Measurements from ENCODE around the gene RPS16. TPM values are rescaled to one million over a fixed set of nuclear protein-coding genes. Genes with fewer than 3 reads are reported as not detected.

The RPS16 gene
- total and polyA plus RNA-seq, 9 of the 15 experiments (the other 6 are each of a cell fraction or from before 2014, with no cell fraction given) = 82.6 to 3,671 (median 2,204) TPM

DNA sequence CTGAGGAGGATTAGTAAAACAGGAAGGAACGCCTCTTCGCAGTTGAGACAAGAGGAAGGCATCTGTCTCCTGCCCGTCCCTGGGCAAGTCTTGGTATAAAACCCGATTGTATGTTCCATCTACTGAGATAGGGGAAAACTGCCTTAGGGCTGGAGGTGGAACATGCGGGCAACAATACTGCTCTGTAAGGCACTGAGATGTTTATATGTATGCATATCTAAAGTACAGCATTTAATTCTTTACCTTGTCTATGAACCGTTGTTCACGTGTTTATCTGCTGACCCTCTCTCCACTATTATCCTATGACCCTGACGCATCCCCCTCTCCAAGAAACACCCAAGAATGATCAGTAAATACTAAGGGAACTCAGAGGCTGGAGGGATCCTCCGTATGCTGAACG, 44.2 kb upstream of the RPS16 start (continued):
- TF ChIP-seq MXD1 (CRISPR knock-in tag; IDR thresholded peaks at IDR 0.05; ENCODE audit: borderline replicate concordance, poor library complexity, severe bottlenecking) = no peak
- 0 out of 2 replicates have a peak, but pooled peaks have one; percentile 43 for TF ChIP-seq ZNF431 (CRISPR knock-in tag; IDR thresholded peaks at IDR 0.05)
- no peak for TF ChIP-seq SREBF2 (CRISPR knock-in tag; IDR thresholded peaks at IDR 0.05)
- TF ChIP-seq FOSL1 (tag; conservative IDR thresholded peaks at IDR 0.05) = 0 out of 2 replicates have a peak, but pooled peaks have one; percentile 10
- TF ChIP-seq CBX1 (IDR thresholded peaks at IDR 0.05; ENCODE audit: low read depth) = no peak
- TF ChIP-seq, protein P1, sequence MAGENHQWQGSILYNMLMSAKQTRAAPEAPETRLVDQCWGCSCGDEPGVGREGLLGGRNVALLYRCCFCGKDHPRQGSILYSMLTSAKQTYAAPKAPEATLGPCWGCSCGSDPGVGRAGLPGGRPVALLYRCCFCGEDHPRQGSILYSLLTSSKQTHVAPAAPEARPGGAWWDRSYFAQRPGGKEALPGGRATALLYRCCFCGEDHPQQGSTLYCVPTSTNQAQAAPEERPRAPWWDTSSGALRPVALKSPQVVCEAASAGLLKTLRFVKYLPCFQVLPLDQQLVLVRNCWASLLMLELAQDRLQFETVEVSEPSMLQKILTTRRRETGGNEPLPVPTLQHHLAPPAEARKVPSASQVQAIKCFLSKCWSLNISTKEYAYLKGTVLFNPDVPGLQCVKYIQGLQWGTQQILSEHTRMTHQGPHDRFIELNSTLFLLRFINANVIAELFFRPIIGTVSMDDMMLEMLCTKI (IDR thresholded peaks at IDR 0.05; ENCODE audit: partially characterized antibody) = no peak
- TF ChIP-seq, protein P2, sequence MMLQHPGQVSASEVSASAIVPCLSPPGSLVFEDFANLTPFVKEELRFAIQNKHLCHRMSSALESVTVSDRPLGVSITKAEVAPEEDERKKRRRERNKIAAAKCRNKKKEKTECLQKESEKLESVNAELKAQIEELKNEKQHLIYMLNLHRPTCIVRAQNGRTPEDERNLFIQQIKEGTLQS (IDR thresholded peaks at IDR 0.05) = no peak
- TF ChIP-seq, protein P2 (CRISPR knock-in tag; conservative IDR thresholded peaks at IDR 0.05) = no peak
- no peak for TF ChIP-seq CCAR2 (IDR thresholded peaks at IDR 0.05; ENCODE audit: low read depth, low read length)
- 0 out of 2 replicates have a peak, but pooled peaks have one; percentile 76 for TF ChIP-seq GTF2E2 (tag; IDR thresholded peaks at IDR 0.05)

All from K562 (cell line).